GM12892 (cell line): ENCODE data around the gene SLIRP.

Experiments used
- POLR2A ChIP-seq: IDR thresholded peaks from 2 replicates; pipeline ENCODE4 v1.6.1; 2011; ENCODE audit warnings: low read depth, low read length, control low read depth
- TAF1 ChIP-seq: IDR thresholded peaks from 2 replicates; pipeline ENCODE4 v1.6.1; 2011; ENCODE audit warnings: low read depth, mild to moderate bottlenecking, control low read depth, low read length, borderline replicate concordance

- TF ChIP-seq TAF1 = no peak
- TF ChIP-seq POLR2A = no peak
Observed at GRCh38 chr14:77738559-77739250, 30.8 kb downstream of the SLIRP start.
